Breast epithelium (tissue), 3 donors: ENCODE measurements around the gene MYNN.

Experiments
- POLR2A ChIP-seq: fragments of 450-650 bp; IDR thresholded peaks from one replicate; pipeline ENCODE4 v1.6.1; 2016; ENCODE audit warnings: antibody characterized with exemption, mild to moderate bottlenecking, moderate library complexity
- TF ChIP-seq, protein P1 (sequence below), 3 donors: fragments of 450-650 bp; IDR thresholded peaks; one replicate each; pipeline ENCODE4 v1.5.1; 2016 to 2017; ENCODE audit warnings: antibody characterized with exemption in 3 of 3, mild to moderate bottlenecking in 3 of 3, moderate library complexity in 3 of 3

DNA sequence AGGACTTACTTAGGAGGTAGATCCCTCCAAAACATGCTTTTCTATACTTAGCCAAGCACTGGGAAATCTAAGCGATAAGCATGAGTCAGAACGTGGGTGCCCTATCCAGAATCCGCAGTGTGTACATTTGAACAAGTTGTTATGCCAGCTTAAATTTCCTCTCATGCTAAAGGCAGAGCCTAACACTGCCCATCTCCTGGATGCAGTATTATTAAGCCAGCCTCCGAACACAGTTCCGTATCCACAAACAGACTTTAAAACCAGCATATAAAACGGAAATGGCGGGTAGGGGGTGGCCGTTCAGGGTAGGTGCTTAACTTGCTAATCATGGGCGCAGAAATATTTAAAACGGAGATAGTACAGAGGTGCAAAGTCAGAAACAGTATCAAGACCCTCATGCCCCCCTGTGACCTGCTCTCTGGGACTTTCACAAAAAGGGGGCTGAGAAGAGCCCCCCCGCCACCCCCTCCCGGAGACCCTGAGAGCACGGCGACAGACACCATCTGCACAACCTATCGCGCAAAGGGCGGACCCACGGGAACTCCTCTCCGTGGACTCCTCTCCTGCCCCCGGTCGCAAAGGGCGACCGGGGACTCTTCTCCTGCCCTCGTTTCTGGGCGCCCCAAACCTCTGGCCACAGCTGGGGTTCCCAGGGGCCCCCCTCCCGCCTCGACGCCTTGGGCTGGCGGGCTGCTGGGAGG is 38.6 kb downstream of the MYNN start:
- TF ChIP-seq, protein P1, sequence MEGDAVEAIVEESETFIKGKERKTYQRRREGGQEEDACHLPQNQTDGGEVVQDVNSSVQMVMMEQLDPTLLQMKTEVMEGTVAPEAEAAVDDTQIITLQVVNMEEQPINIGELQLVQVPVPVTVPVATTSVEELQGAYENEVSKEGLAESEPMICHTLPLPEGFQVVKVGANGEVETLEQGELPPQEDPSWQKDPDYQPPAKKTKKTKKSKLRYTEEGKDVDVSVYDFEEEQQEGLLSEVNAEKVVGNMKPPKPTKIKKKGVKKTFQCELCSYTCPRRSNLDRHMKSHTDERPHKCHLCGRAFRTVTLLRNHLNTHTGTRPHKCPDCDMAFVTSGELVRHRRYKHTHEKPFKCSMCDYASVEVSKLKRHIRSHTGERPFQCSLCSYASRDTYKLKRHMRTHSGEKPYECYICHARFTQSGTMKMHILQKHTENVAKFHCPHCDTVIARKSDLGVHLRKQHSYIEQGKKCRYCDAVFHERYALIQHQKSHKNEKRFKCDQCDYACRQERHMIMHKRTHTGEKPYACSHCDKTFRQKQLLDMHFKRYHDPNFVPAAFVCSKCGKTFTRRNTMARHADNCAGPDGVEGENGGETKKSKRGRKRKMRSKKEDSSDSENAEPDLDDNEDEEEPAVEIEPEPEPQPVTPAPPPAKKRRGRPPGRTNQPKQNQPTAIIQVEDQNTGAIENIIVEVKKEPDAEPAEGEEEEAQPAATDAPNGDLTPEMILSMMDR (IDR thresholded peaks at IDR 0.05), result no peak
- TF ChIP-seq POLR2A, result no peak
